ENCODE measurements around the gene AOC1.
"Not testable (repeated sequence)": the region's sequence is repeated elsewhere in the genome, so short reads cannot be mapped to it uniquely, and the experiment has no call there.

Gene AOC1

DNA sequence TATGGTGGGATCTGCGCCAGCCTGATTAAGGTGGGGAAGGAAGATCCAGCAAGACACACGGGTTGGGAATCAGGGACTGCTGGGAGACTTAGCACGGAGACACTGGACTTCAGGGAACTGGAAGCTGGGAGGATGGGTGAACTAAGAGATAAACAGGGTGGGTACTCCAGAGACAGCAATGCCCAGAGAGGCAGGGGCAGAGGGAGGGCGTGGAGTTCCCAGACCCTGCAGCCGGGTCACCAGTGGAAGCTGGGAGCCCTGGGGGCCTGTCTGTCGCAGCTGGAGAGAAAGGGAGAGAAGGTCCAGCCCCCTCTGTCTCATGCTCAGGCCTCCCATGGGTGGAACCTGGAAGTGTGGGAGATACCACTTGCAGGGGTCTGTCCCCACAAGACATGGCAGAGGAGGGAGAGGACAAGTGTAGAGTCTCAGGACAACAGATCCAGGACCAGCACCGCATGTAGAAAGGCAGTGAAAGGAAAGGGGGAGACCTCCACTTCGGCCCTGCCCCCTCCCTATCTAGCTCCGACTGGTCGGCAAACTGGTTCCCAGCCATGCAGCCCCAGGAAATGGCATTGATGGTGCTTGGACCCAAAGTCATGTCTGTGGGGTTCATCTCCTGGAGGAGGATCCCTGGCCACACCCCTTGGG is 44.4 kb downstream of the AOC1 start:
- no peak for DNase-seq (ENCODE audit: insufficient read length, low spot score)
- FAIRE-seq, result no peak

DNA sequence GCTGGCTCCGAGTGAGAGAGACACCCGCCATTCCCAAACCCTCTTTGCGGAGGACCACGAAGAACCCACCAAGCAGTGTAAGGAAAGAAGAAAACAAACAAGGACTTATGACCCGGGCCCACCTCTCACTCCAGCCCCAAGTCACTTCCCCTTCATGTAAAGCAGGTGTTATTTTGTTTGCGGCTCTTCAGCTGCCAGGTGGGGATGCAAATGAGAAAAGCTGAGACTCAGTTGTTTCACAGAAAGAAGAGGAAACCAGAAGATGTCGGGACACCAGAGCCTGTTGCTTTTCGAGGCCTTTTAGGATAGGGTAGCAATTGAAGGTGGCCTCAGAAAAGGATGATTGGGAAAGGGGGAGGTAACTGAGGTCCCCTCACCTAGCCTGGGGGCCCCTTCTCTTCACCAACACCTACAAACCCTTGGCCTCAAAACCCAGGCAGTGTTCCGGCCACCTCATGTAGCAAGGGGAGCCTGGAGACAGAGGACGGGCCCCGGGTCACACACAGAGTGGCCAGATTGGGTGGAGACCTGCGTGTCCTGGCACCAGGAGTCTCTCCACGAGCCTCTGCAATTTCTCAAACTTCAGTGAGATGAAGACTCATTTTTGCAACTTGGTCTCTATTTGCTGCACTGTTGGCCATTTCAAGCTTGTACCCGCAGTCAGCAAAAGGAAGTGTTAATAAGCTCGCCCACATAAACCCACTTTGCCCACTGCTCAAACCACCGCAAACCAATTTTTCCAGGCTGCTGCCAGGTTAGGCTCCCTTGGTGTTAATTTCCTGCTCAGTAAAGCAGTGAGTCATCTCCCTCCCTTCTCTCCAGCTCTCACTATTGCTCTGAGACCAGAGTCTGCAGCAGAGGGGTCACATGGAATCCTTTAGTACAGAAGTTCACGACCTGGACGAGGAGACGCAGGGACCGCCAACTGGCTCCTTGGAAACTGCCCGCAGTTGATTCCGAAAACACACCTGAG is 45.5 kb downstream of the AOC1 start:
- no peak for DNase-seq (ENCODE audit: insufficient read length, low spot score)

DNA sequence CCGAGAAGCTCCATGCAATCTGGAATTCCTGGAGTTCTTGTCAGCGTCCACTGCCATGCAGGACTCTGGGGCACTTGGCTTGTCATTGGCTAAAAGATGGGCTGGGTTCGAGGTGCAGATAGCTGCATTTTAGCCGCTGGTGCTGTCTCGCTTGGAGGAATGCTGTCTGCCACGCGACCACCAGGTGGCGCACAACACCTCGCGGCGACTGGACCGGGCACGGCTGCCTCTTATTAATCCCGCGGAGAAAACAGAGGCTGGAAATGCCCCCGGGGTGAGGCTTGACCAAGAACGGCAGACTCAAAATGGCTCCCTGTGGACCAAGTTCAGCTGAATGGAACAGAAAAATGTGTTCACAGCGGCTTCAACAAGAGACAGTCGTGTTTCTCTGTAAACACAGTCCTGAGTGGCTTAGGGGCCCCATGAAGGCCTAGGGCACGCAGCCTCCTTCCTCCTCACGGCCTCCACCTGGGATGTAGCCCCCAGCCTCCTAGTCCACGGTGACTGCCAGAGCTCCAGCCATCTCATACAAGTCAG is 46.2 kb downstream of the AOC1 start:
- FAIRE-seq, result peak; percentile 4
- DNase-seq (ENCODE audit: insufficient read length, low spot score), result peak; percentile 69

More for the DNA sequence above, 45.5 kb downstream of the AOC1 start:
- no peak for FAIRE-seq

DNA sequence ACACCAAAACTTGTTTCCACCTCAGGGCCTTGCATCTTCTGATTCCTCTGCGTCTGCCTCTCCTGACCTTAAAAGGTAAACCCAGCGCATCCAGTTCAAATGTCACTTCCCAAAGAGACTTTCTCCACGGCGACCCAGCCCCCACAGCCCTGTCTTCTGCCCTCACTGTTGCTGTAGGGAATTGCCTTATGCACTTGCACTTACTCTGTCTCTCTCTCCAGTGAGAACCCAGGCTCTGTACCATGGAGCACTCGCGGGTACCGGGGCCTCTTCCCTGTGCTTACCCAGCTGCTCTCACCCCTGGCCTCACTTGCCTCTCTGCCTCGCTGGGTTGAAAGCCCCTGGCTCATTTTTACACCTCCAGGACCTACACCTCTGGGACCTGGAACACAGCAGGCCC is 48.4 kb downstream of the AOC1 start:
- DNase-seq (ENCODE audit: insufficient read length, low spot score) (no peak), FAIRE-seq (no peak)

DNA sequence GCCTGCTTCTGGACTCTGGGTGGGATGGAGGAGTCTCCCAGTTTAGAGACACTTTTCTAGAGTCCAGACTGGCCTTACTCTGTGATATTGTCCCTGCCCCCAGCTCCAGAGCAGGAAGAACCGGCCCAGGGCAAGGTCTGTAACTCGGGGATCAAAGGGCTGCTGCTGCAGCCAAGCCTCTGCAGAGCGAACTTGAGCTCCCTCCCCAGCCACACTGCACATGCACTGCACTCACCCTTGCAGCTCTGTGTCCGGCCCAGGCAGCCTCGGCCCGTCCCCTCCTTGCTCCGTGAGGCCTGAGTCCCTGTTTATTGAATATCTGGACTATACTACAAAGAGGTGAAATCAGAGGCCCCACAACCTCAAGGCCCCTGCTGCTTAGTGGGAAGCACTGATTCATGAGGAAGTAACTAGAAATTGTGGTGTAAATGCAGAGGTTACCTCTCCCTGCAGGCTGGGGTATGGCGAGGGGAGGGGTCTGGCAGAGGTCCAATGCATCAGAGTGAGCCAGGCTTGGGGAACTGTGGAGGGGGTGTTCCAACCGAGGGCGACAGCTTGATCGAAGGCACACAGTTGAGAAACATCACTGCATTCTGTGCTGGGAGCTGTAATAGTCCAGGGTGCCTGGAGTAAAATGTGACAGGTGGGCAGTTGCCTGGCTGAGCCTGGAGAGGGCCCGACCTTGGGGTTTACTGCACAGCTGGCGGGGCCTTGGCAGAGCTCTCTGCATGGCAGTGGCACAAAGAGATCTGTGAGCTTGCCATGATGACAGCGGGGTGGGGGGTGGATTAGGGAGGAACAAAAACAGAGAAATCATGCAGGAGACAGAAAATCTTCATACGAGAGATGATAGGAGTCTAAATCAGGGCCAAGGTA is 49.1 kb downstream of the AOC1 start:
- DNase-seq (ENCODE audit: insufficient read length, low spot score) (no peak), FAIRE-seq (no peak)

DNA sequence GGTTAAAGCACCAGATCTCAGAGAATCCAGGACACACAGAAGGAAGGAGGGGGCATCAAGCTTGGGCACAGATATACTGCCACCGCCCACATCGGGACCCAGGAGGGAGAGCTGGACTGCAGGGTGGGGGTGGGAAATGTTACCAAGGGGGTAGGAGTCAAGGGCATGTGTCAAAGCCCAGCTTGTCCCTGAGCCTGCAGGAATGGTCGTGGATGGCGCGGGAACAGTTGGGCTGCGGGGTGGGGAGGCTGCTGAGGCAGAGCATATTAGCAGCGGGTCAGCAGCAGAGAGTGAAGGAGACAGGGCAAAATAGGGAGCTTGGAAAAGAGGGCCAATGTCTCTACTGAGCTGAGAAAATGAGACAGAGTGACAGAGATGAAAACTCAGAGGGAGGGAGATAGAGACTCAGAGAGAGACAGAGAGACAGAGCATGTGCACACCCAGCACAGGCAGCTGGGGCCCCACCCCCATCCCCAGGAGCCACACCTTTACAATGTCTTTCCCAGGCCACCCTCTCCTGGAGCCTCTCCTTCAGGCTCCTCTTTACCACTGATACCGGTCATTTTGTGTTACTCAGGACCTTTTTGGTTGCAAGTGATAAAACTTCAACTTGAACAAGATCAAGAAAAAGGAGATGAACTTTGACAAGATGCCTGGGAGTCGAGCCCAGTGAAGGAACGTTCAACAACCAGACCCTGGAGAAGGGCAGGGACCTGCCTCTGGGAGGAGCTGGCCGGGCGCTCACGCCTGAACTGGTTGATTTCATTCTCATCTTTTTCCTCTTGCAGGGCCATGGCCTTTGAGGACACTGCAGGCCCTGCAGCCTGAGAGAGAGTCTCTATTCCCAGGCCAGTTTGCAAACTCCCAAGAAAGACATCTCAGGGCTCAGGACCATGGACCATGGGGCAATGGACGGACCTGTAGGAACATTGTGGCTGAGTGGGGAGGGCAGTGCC is 50.0 kb downstream of the AOC1 start:
- no peak for FAIRE-seq

DNA sequence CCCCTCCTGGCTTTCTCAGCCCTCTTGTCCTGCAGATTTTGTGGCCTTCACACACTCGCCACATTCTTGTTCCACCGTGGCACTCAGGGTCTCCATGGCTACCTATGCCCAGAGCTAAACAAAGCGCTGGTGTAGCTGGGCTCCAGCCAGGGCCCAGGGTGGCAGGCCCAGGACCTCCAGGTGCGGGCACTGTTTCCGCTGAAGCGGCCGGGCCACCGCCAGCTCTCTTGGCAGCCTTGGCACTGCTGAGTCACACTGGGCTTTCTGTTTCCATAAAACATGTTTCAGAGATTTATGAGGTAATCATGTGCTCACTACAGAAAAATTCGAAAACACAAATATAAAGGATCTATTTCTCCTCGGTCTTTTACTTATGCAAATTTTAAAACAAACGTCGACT is 51.3 kb downstream of the AOC1 start:
- DNase-seq (ENCODE audit: insufficient read length, low spot score) (peak; percentile 44), FAIRE-seq (no peak)

More for the DNA sequence above, 50.0 kb downstream of the AOC1 start:
- no peak for DNase-seq (ENCODE audit: insufficient read length, low spot score)

DNA sequence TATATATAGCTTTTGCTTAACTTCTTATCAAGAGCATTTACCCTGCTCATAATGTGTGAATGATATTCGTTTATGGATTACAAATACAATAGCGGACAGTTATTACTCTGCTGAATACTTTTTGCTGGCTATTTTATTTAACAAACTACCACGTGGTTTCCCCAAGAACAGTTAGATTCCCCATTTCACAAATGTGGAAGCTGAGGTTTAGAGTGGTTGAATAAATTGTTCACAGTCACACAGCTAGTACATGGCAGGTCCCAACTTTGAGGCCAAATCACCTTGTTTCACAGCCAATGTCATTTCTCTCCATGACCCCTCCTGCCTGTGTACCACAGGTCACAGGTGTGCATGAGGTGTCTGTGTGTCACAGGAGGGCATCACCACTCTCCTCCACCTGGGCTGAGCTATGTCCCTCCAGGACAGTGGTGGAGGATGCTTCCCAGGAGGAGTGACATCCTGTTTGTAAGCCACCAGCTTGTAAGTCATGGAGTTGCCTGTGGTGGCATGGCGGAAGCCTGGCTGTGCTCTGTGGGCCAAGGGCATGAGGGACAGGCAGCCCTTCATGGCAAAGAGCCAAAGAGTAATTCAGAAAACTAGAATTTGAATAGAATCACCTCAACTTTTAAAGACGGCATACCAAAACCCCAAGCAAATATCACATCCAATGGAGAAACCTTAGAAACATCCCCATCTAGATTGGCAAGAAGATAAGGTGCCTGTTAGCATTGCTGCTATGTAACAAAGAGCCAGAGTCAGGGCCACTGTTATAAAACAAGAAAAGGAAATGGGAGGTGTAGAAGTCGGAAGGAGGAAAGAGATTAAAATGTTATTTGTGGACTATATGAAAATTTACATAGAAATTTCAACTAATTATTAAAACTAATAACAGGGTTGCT is 51.9 kb downstream of the AOC1 start:
- FAIRE-seq (no peak), DNase-seq (ENCODE audit: insufficient read length, low spot score) (no peak)

DNA sequence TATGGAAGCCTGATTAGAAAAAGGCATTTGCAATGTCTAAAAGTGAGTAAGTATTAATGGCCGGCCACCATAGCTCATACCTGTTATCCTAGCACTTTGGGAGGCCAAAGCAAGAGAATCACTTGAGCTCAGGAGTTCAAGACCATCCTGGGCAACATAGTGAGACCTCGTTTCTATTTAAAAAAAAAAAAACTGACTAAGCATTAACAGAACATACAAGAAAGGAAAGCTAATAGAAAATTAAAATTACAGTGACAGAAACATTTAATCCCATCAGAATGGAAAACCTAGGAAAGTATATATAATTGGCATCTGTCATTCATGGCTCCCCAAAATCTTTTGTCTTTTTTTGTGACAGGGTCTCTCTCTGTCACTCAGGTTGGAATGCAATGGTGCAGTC is 55.9 kb downstream of the AOC1 start:
- no peak for FAIRE-seq
- no peak for DNase-seq (ENCODE audit: insufficient read length, low spot score)

DNA sequence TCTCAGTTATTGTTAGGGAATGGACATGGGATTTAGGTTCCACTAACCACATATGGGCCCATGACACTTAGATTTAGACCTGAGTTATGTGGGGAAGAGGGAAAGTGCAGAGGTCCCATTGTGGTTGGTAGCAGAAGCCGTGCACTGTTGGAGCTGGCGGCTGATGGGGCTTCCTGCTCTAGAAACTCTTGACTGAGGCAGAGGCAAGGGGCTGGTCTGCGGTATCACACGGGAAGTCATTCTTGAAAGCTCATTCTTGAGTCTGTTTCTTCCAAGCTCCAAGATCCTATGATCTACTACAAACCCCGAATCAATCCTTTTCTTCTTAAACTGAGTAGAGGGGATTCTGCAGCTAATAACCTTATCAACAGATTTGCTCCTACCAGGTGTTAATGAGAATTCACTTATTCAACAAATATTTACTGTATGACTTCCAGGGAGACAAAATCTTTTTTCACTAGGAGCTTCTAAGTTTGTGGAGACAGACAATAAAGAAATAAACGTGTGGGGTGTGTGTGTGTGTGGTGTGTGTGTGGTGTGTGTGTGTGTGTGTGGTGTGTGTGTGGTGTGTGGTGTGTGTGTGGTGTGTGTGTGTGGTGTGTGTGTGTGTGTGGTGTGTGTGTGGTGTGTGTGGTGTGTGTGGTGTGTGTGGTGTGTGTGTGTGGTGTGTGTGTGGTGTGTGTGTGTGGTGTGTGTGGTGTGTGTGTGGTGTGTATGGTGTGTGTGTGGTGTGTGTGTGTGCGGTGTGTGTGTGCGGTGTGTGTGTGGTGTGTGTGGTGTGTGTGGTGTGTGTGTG is 57.1 kb downstream of the AOC1 start:
- FAIRE-seq (peak; percentile 100), DNase-seq (ENCODE audit: insufficient read length, low spot score) (no peak)

DNA sequence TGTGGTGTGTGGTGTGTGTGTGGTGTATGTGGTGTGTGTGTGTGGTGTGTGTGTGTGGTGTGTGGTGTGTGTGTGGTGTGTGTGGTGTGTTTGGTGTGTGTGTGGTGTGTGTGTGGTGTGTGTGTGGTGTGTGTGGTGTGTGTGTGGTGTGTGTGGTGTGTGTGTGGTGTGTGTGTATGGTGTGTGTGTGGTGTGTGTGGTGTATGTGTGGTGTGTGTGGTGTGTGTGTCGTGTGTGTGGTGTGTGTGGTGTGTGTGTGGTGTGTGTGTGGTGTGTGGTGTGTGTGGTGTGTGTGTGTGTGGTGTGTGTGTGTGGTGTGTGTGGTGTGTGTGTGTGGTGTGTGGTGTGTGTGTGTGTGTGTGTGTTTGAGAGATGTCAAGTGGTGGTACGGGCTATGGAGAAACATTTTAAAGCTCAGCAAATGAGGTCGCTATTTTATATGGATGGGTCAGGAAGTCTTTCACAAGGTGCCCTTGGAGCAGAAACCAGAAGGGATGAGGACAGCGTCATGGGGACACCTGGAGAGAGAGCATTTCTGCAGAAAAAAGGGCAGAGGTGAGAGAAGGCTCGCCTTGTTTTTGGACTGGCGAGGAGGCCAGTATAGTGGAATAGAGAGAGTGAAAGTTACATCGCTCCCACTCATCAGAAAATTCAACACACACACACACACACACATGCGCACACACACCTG is 58.1 kb downstream of the AOC1 start:
- not testable (repeated sequence) for DNase-seq (ENCODE audit: insufficient read length, low spot score); FAIRE-seq

DNA sequence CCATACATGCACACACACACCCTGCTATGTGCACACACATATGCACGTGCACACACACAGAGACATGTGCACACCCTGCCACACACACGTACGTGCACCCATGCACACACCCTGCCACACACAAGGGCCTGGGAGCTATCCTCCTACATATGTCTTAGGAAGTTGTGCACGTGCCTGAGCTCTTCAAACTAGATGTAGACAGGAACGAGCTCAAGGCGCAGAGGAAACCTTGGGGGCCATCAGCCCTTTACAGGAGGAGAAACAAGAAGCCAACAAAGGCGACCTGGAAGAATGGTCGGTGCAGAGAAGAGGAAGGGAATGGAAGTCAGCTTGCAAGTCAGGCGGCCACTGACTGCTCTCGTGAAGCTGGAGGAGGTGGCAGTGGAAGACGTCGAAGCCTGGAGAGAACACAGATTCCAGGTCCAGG is 58.7 kb downstream of the AOC1 start:
- DNase-seq (ENCODE audit: insufficient read length, low spot score) (no peak), FAIRE-seq (no peak)

Measured in HTR-8/SVneo (cell line).